GM04504 (cell line): ENCODE data around the gene SEMA3C.

Source experiments
- DNase-seq: peaks from one replicate; pipeline ENCODE4 v3.0.0-alpha.2; 2012; ENCODE audit warnings: low read depth

SEMA3C gene

GRCh38 chr7:80848841-80849240 is 70.0 kb downstream of the SEMA3C start:
- no peak for DNase-seq

- DNase-seq: no peak
These were observed 71.0 kb downstream of the SEMA3C start for GRCh38 chr7:80847895-80848294.

GRCh38 chr7:80847027-80847426 is 71.8 kb downstream of the SEMA3C start:
- no peak for DNase-seq

- DNase-seq: no peak
These were observed 73.9 kb downstream of the SEMA3C start for GRCh38 chr7:80844916-80845315.

- DNase-seq: no peak
These were observed 75.7 kb downstream of the SEMA3C start for GRCh38 chr7:80843018-80843677.

- DNase-seq: no peak
These were observed 76.6 kb downstream of the SEMA3C start for GRCh38 chr7:80842022-80842790.

- DNase-seq: no peak
These were observed 77.4 kb downstream of the SEMA3C start for GRCh38 chr7:80841423-80841955.

- no peak for DNase-seq
These were observed 78.2 kb downstream of the SEMA3C start for GRCh38 chr7:80840681-80841080.

- no peak for DNase-seq
These were observed 79.0 kb downstream of the SEMA3C start for GRCh38 chr7:80839855-80840254.

GRCh38 chr7:80838643-80839042 is 80.2 kb downstream of the SEMA3C start:
- no peak for DNase-seq

- DNase-seq: no peak
These were observed 81.5 kb downstream of the SEMA3C start for GRCh38 chr7:80837345-80837744.

- DNase-seq: no peak
These were observed 83.6 kb downstream of the SEMA3C start for GRCh38 chr7:80835251-80835650.

GRCh38 chr7:80833289-80834268 is 85.3 kb downstream of the SEMA3C start:
- DNase-seq: peak; percentile 23

- no peak for DNase-seq
These were observed 86.8 kb downstream of the SEMA3C start for GRCh38 chr7:80832006-80832405.

GRCh38 chr7:80830584-80831285 is 88.1 kb downstream of the SEMA3C start:
- no peak for DNase-seq

- no peak for DNase-seq
These were observed 88.8 kb downstream of the SEMA3C start for GRCh38 chr7:80830010-80830409.

- no peak for DNase-seq
These were observed 89.3 kb downstream of the SEMA3C start for GRCh38 chr7:80829527-80829926.

GRCh38 chr7:80827239-80827633 is 91.6 kb downstream of the SEMA3C start:
- DNase-seq: no peak

GRCh38 chr7:80826520-80827238 is 92.2 kb downstream of the SEMA3C start:
- peak; percentile 32 for DNase-seq

- DNase-seq: no peak
These were observed 93.4 kb downstream of the SEMA3C start for GRCh38 chr7:80825499-80825898.

GRCh38 chr7:80824253-80824652 is 94.6 kb downstream of the SEMA3C start:
- no peak for DNase-seq
